Activated naive CD4-positive, alpha-beta T cell treated with anti-CD3 and anti-CD28 coated beads, Interleukin-2, amount 50 U/mL, for 16 hours (primary cell): ENCODE measurements around the gene CAMKK1.

Experiments used
- DNase-seq: peaks from one replicate; pipeline ENCODE4 v3.0.0-alpha.2; 2020

Gene CAMKK1

GRCh38 chr17:3893003-3893719 lies at the start of gene CAMKK1:
CAMKK1 (minus strand) TSS chr17:3893053; CDS start chr17:3885687, 7,366 bp downstream.
- peak; percentile 90 for DNase-seq

GRCh38 chr17:3940965-3941698 lies 48.3 kb upstream of the CAMKK1 start:
- DNase-seq: no peak

- DNase-seq: no peak
Measured at GRCh38 chr17:3937359-3937758, 44.5 kb upstream of the CAMKK1 start.

GRCh38 chr17:3935825-3936355 lies 43.0 kb upstream of the CAMKK1 start:
- DNase-seq: no peak

GRCh38 chr17:3935140-3935542 lies 42.3 kb upstream of the CAMKK1 start:
- DNase-seq: no peak

- no peak for DNase-seq
Measured at GRCh38 chr17:3929764-3930163, 36.9 kb upstream of the CAMKK1 start.

- DNase-seq: no peak
Measured at GRCh38 chr17:3929181-3929580, 36.3 kb upstream of the CAMKK1 start.

GRCh38 chr17:3928406-3928805 lies 35.6 kb upstream of the CAMKK1 start:
- no peak for DNase-seq

GRCh38 chr17:3927628-3928340 lies 34.9 kb upstream of the CAMKK1 start:
- no peak for DNase-seq

- DNase-seq: no peak
Measured at GRCh38 chr17:3926860-3927627, 34.2 kb upstream of the CAMKK1 start.

- DNase-seq: no peak
Measured at GRCh38 chr17:3925684-3926485, 33.0 kb upstream of the CAMKK1 start.

- DNase-seq: no peak
Measured at GRCh38 chr17:3924512-3925350, 31.9 kb upstream of the CAMKK1 start.

GRCh38 chr17:3923466-3924190 lies 30.8 kb upstream of the CAMKK1 start:
- no peak for DNase-seq

- no peak for DNase-seq
Measured at GRCh38 chr17:3922765-3923164, 29.9 kb upstream of the CAMKK1 start.

- DNase-seq: no peak
Measured at GRCh38 chr17:3921502-3922319, 28.9 kb upstream of the CAMKK1 start.

GRCh38 chr17:3921006-3921405 lies 28.2 kb upstream of the CAMKK1 start:
- no peak for DNase-seq

GRCh38 chr17:3919123-3919624 lies 26.3 kb upstream of the CAMKK1 start:
- DNase-seq: no peak

- no peak for DNase-seq
Measured at GRCh38 chr17:3918372-3919122, 25.7 kb upstream of the CAMKK1 start.
